ENCODE results near the gene CNGB1.

Gene CNGB1

GRCh38 chr16:57901480-57902069, 69.4 kb downstream of the CNGB1 start:
- no peaks in the 10 kb centered on the region for H3K27me3 ChIP-seq (ENCODE audit: insufficient read depth, low read length)
- H3K79me1 ChIP-seq (ENCODE audit: low read length), result no peaks in the 10 kb centered on the region
- DNase-seq, result no peak
- H3K27ac ChIP-seq (ENCODE audit: low read depth, low read length), result no peak overlapping the region
- H3K23ac ChIP-seq (ENCODE audit: low read length), result no peak overlapping the region
- H2AFZ ChIP-seq (ENCODE audit: insufficient read depth, low read length, poor library complexity), result no peak overlapping the region
- H3K18ac ChIP-seq (ENCODE audit: low read length), result no peak overlapping the region
- H3K9me3 ChIP-seq (ENCODE audit: insufficient read depth, low read depth, low read length), result no peaks in the 10 kb centered on the region
- no peak overlapping the region for H2BK120ac ChIP-seq (ENCODE audit: insufficient read depth, low read length, poor library complexity)
- no CpG with 5 or more reads among the region's 12 CpGs for WGBS (ENCODE audit: extremely low coverage, insufficient coverage, insufficient read length)
- no peak overlapping the region for H2BK5ac ChIP-seq (ENCODE audit: low read depth, low read length, poor library complexity)
- no peak overlapping the region for H2AK5ac ChIP-seq (ENCODE audit: low read length)
- no peak overlapping the region for H3K9ac ChIP-seq (ENCODE audit: low read length)
- no peaks in the 10 kb centered on the region for H3K79me2 ChIP-seq (ENCODE audit: control insufficient read depth, insufficient read depth, low read length, poor library complexity)
- no peaks in the 10 kb centered on the region for H3K4me1 ChIP-seq (ENCODE audit: control insufficient read depth in 1 of 2, insufficient read depth in 2 of 2, low read length in 2 of 2)
- H4K12ac ChIP-seq (ENCODE audit: low read depth, low read length), result no peak overlapping the region
- no peak overlapping the region for H2BK12ac ChIP-seq (ENCODE audit: low read length)
- no peak overlapping the region for H3K4ac ChIP-seq (ENCODE audit: low read depth, low read length)
- no peak overlapping the region for H3K4me2 ChIP-seq (ENCODE audit: low read length)
- H3K14ac ChIP-seq (ENCODE audit: low read length), result no peak overlapping the region
- H3K4me3 ChIP-seq (ENCODE audit: low read depth, low read length), result no peak overlapping the region
- no peaks in the 10 kb centered on the region for H3K36me3 ChIP-seq (ENCODE audit: control insufficient read depth in 1 of 2, insufficient read depth in 2 of 2, low read length in 2 of 2)
- H4K91ac ChIP-seq (ENCODE audit: low read depth, low read length), result no peak overlapping the region
- H4K8ac ChIP-seq (ENCODE audit: low read depth, low read length), result no peak overlapping the region

GRCh38 chr16:57900796-57901479, 70.0 kb downstream of the CNGB1 start:
- Histone ChIP-seq H2AFZ (ENCODE audit: insufficient read depth, low read length, poor library complexity) (no peak overlapping the region), H4K91ac (ENCODE audit: low read depth, low read length) (no peak overlapping the region), H3K4me1 (ENCODE audit: control insufficient read depth in 1 of 2, insufficient read depth in 2 of 2, low read length in 2 of 2) (no peaks in the 10 kb centered on the region), H2BK5ac (ENCODE audit: low read depth, low read length, poor library complexity) (no peak overlapping the region), H3K9me3 (ENCODE audit: insufficient read depth, low read depth, low read length) (no peaks in the 10 kb centered on the region), H2AK5ac (ENCODE audit: low read length) (no peak overlapping the region), H3K4me3 (ENCODE audit: low read depth, low read length) (no peak overlapping the region), H3K9ac (ENCODE audit: low read length) (no peak overlapping the region), H3K14ac (ENCODE audit: low read length) (no peak overlapping the region), H3K79me1 (ENCODE audit: low read length) (no peaks in the 10 kb centered on the region), H3K27me3 (ENCODE audit: insufficient read depth, low read length) (no peaks in the 10 kb centered on the region), H3K27ac (ENCODE audit: low read depth, low read length) (no peak overlapping the region), H2BK12ac (ENCODE audit: low read length) (no peak overlapping the region), H3K4me2 (ENCODE audit: low read length) (no peak overlapping the region), H4K8ac (ENCODE audit: low read depth, low read length) (no peak overlapping the region), H3K4ac (ENCODE audit: low read depth, low read length) (no peak overlapping the region), H2BK120ac (ENCODE audit: insufficient read depth, low read length, poor library complexity) (no peak overlapping the region), H3K18ac (ENCODE audit: low read length) (no peak overlapping the region), H3K36me3 (ENCODE audit: control insufficient read depth in 1 of 2, insufficient read depth in 2 of 2, low read length in 2 of 2) (no peaks in the 10 kb centered on the region), H3K79me2 (ENCODE audit: control insufficient read depth, insufficient read depth, low read length, poor library complexity) (no peaks in the 10 kb centered on the region), H4K12ac (ENCODE audit: low read depth, low read length) (no peak overlapping the region), H3K23ac (ENCODE audit: low read length) (no peak overlapping the region)
- WGBS (ENCODE audit: extremely low coverage, insufficient coverage, insufficient read length), result no CpG with 5 or more reads among the region's 11 CpGs
- no peak for DNase-seq

DNA sequence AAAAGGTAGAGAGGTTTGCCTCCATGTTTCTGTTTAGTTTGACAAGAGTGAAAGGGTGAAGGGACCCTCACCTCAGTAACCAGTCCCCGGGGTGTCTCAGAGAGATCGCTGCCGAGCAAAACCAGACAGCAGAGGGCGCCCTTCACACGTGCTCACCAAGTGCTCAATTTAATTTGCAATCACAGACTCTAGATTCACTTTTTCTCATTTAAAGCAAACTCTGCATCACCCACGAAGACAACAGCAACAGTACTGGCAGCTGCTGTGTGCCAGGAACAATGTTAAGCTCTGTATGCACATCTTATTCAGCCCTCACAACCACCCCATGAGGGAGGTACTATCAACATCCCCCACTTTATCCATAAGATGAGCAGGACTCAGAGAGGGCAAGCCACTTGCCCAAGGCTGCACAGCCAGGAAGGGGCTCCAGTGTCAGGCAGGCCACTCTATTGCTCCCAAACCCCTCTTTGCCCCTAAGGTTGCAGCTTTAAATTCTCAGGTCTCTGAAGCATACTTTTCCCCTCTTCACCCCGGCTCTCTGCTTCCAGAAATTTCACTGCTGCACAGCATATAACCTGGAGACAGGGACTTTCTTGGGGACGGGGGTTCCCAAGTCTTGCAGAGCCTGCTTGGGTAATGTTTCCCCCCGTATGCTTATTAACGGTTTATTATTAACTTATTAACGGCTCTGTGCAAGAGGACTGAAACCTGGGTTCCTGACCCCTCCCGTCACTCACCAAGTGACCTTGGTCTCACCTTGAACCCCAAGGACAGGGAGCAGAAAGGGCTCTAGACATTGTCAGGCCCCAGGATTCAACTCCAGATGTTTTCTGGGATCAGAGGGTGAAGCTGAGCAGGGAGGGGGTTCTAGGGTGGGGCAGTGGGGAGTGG, 70.9 kb downstream of the CNGB1 start:
- Histone ChIP-seq H3K36me3 (ENCODE audit: control insufficient read depth in 1 of 2, insufficient read depth in 2 of 2, low read length in 2 of 2) (no peaks in the 10 kb centered on the region), H3K14ac (ENCODE audit: low read length) (no peak overlapping the region), H2AK5ac (ENCODE audit: low read length) (no peak overlapping the region), H3K9ac (ENCODE audit: low read length) (no peak overlapping the region), H3K4me3 (ENCODE audit: low read depth, low read length) (no peak overlapping the region), H4K12ac (ENCODE audit: low read depth, low read length) (no peak overlapping the region), H3K79me1 (ENCODE audit: low read length) (no peaks in the 10 kb centered on the region), H3K27ac (ENCODE audit: low read depth, low read length) (no peak overlapping the region), H2AFZ (ENCODE audit: insufficient read depth, low read length, poor library complexity) (no peak overlapping the region), H3K4me2 (ENCODE audit: low read length) (no peak overlapping the region), H4K8ac (ENCODE audit: low read depth, low read length) (no peak overlapping the region), H2BK120ac (ENCODE audit: insufficient read depth, low read length, poor library complexity) (no peak overlapping the region), H3K23ac (ENCODE audit: low read length) (no peak overlapping the region), H4K91ac (ENCODE audit: low read depth, low read length) (no peak overlapping the region), H3K18ac (ENCODE audit: low read length) (no peak overlapping the region), H3K79me2 (ENCODE audit: control insufficient read depth, insufficient read depth, low read length, poor library complexity) (no peaks in the 10 kb centered on the region), H3K4ac (ENCODE audit: low read depth, low read length) (no peak overlapping the region), H2BK5ac (ENCODE audit: low read depth, low read length, poor library complexity) (no peak overlapping the region), H2BK12ac (ENCODE audit: low read length) (no peak overlapping the region), H3K27me3 (ENCODE audit: insufficient read depth, low read length) (no peaks in the 10 kb centered on the region), H3K4me1 (ENCODE audit: control insufficient read depth in 1 of 2, insufficient read depth in 2 of 2, low read length in 2 of 2) (no peaks in the 10 kb centered on the region), H3K9me3 (ENCODE audit: insufficient read depth, low read depth, low read length) (no peaks in the 10 kb centered on the region)
- DNase-seq, result peak; percentile 53 to 78
- no CpG with 5 or more reads among the region's 12 CpGs for WGBS (ENCODE audit: extremely low coverage, insufficient coverage, insufficient read length)

GRCh38 chr16:57898961-57899360, 72.0 kb downstream of the CNGB1 start:
- no peaks in the 10 kb centered on the region for H3K36me3 ChIP-seq (ENCODE audit: control insufficient read depth in 1 of 2, insufficient read depth in 2 of 2, low read length in 2 of 2)
- no peak overlapping the region for H4K8ac ChIP-seq (ENCODE audit: low read depth, low read length)
- H3K27ac ChIP-seq (ENCODE audit: low read depth, low read length), result no peak overlapping the region
- H3K79me2 ChIP-seq (ENCODE audit: control insufficient read depth, insufficient read depth, low read length, poor library complexity), result no peaks in the 10 kb centered on the region
- H3K4me1 ChIP-seq (ENCODE audit: control insufficient read depth in 1 of 2, insufficient read depth in 2 of 2, low read length in 2 of 2), result peaks cover 0 to 2% of the 10 kb centered on the region in 2 experiments
- no peak overlapping the region for H3K9ac ChIP-seq (ENCODE audit: low read length)
- no peaks in the 10 kb centered on the region for H3K9me3 ChIP-seq (ENCODE audit: insufficient read depth, low read depth, low read length)
- H3K79me1 ChIP-seq (ENCODE audit: low read length), result no peaks in the 10 kb centered on the region
- H3K4me2 ChIP-seq (ENCODE audit: low read length), result no peak overlapping the region
- H3K27me3 ChIP-seq (ENCODE audit: insufficient read depth, low read length), result no peaks in the 10 kb centered on the region
- no peak overlapping the region for H2AFZ ChIP-seq (ENCODE audit: insufficient read depth, low read length, poor library complexity)
- DNase-seq, result no peak
- H3K4ac ChIP-seq (ENCODE audit: low read depth, low read length), result no peak overlapping the region
- no peak overlapping the region for H2BK12ac ChIP-seq (ENCODE audit: low read length)
- no peak overlapping the region for H3K18ac ChIP-seq (ENCODE audit: low read length)
- no peak overlapping the region for H2BK5ac ChIP-seq (ENCODE audit: low read depth, low read length, poor library complexity)
- no peak overlapping the region for H3K23ac ChIP-seq (ENCODE audit: low read length)
- H2BK120ac ChIP-seq (ENCODE audit: insufficient read depth, low read length, poor library complexity), result no peak overlapping the region
- no peak overlapping the region for H3K14ac ChIP-seq (ENCODE audit: low read length)
- WGBS (ENCODE audit: extremely low coverage, insufficient coverage, insufficient read length), result no CpG with 5 or more reads among the region's 5 CpGs
- H2AK5ac ChIP-seq (ENCODE audit: low read length), result no peak overlapping the region
- no peak overlapping the region for H4K12ac ChIP-seq (ENCODE audit: low read depth, low read length)
- no peak overlapping the region for H4K91ac ChIP-seq (ENCODE audit: low read depth, low read length)
- no peak overlapping the region for H3K4me3 ChIP-seq (ENCODE audit: low read depth, low read length)

Data from trophoblast cell (in vitro differentiated cells and primary cell).